CD4-positive, alpha-beta T cell treated with Interleukin-4 for 1 hour (primary cell): Measurements from ENCODE around the gene SEMA3F.

Source experiments
- DNase-seq, 2 donors: peaks; one replicate each; pipeline ENCODE4 v3.0.0-alpha.2; 2020 to 2022

SEMA3F gene

DNA sequence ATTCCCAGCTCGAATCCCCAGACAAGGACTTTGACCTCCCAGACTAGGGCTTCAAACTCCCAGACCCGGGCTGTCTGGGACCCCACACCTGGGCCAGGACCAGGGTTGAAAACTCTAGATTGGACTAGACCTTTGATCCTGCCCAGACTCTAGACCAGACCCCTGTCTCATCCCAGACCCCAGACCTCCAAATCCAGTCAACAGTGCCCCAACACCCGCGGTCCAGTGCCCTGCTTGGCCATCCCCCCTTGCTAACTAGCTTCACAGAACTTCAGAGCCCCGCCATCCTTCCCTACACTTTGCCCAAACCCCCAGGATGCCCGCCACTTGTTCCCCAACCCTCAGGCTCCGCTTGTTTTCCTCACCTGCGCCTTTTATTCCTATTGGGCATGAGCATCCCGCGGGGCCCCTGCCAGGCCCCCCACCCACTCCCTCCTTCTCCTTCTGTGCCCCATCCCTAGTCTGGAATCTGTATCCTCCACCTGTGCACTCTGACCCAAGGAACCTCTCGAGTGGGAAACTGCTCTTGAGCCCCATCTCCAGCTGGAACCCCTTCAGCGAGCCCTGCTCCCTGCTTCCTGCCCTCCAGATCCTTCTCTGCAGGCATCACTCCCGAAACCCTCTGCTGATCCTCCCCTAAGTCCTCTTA lies 81.5 kb downstream of the SEMA3F start:
- no peak for DNase-seq

- peak; percentile 33 to 37 for DNase-seq
Observed at GRCh38 chr3:50237133-50237651, 82.1 kb downstream of the SEMA3F start.

DNA sequence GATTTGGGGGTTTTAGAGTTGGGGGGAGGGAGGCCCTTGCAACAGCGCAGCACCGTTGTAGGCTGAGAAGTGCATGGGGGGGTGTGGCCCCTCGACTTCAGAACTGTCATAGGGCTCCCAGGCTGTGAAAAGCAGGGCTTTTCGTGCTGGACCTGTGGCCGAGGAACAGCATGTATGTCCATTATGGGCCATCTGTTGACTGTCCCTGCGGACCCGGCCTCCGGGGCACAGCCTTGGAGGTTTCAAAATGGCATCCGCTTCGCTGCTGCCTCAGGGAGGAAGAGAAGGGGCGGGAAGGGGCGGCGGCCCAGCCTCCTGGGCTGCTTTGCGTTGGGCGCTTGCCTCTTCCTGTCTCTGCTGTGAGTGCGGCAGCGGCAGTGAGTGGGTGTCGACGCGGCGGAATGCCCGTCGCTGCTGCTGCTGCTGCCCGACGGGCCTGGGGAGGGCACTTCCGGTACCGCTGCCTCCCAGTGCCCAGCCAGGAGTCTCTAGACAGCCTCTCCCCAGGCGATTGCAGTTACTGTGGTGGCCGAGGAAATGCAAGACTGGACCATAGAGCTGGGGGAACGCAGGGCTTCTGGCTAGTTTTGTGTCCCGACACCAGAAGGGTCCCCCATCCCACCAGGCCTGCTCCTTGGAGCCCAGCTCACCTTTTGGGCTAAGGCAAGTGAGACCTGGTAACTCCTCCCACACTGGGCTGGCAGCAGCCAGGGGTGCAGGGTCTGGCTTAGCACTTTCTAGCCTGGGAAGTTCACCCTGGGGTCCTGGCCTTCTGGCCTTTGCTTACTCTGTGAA lies 82.8 kb downstream of the SEMA3F start:
- DNase-seq: peak; percentile 87 to 88

GRCh38 chr3:50238549-50239026 lies 83.5 kb downstream of the SEMA3F start:
- DNase-seq: peak; percentile 25 to 35
